Neural progenitor cell (in vitro differentiated cells): ENCODE data around the gene AFF2.

Experiments
- CTCF ChIP-seq: fragments of 200-600 bp; sonication (generic); IDR thresholded peaks from 2 replicates; pipeline ENCODE4 v1.5.1; 2017; ENCODE audit warnings: antibody characterized with exemption, mild to moderate bottlenecking
- EZH2 ChIP-seq: fragments of 200-600 bp; sonication (generic); IDR thresholded peaks from 2 replicates; pipeline ENCODE4 v1.6.1; 2017; ENCODE audit warnings: antibody characterized with exemption, mild to moderate bottlenecking, moderate library complexity
- EZH2phosphoT487 ChIP-seq: fragments of 200-600 bp; sonication (generic); IDR thresholded peaks from 2 replicates; pipeline ENCODE4 v1.6.1; 2017; ENCODE audit warnings: antibody characterized with exemption

GRCh38 chrX:148555101-148555500 lies 54.7 kb downstream of the AFF2 start:
- TF ChIP-seq CTCF (no peak), EZH2 (no peak), EZH2phosphoT487 (no peak)
